SU-DHL-6 (cell line): ENCODE results near the gene PTGDR.

ENCODE experiments used
- H2AFZ ChIP-seq: fragments of 200-600 bp; sonication (generic); 2 replicates; pipeline ENCODE4 v1.6.1; 2014; ENCODE audit warnings: low read depth, mild to moderate bottlenecking, moderate library complexity, mixed read lengths, antibody characterized with exemption, low read length; ENCODE audit not compliant: severe bottlenecking
- H3F3A ChIP-seq: fragments of 200-600 bp; shearing (Covaris generic); 2 replicates; pipeline ENCODE4 v1.6.0; 2016; ENCODE audit warnings: antibody characterized with exemption, mild to moderate bottlenecking; ENCODE audit not compliant: insufficient read depth
- H3K27ac ChIP-seq: fragments of 200-600 bp; sonication (generic); 2 replicates; pipeline ENCODE4 v1.5.1; 2016; ENCODE audit warnings: low read depth, mild to moderate bottlenecking, low read length, moderate library complexity, mixed read lengths
- H3K27me3 ChIP-seq: fragments of 200-600 bp; sonication (generic), shearing (Covaris generic); 2 replicates; pipeline ENCODE4 v1.6.0; 2014; ENCODE audit warnings: mild to moderate bottlenecking, low read length
- H3K36me3 ChIP-seq: fragments of 200-600 bp; sonication (generic); 2 replicates; pipeline ENCODE4 v1.6.1; 2014; ENCODE audit warnings: mild to moderate bottlenecking, low read length, mixed read lengths
- H3K4me2 ChIP-seq: fragments of 300-600, 200-600 bp; shearing (Covaris generic), sonication (generic); 2 replicates; pipeline ENCODE4 v1.6.0; 2014; ENCODE audit warnings: low read length, low read depth, mild to moderate bottlenecking; ENCODE audit not compliant: poor library complexity, severe bottlenecking
- H3K4me3 ChIP-seq: fragments of 200-600 bp; sonication (generic); 2 replicates; pipeline ENCODE4 v1.5.1; 2014; ENCODE audit warnings: antibody characterized with exemption, low read length, mild to moderate bottlenecking, mixed read lengths; ENCODE audit not compliant: insufficient read depth, poor library complexity, severe bottlenecking
- H3K79me2 ChIP-seq: fragments of 200-600 bp; sonication (generic); 2 replicates; pipeline ENCODE4 v1.6.1; 2014; ENCODE audit warnings: mild to moderate bottlenecking, low read length, moderate library complexity; ENCODE audit not compliant: insufficient read depth
- H3K9ac ChIP-seq: fragments of 200-600 bp; sonication (generic); 2 replicates; pipeline ENCODE4 v1.7.0; 2014; ENCODE audit warnings: mild to moderate bottlenecking, low read length
- H3K9me2 ChIP-seq: fragments of 200-600 bp; sonication (generic); replicated peaks from 2 replicates; pipeline ENCODE4 v1.6.1; 2014; ENCODE audit warnings: low read length; ENCODE audit not compliant: insufficient read depth
- H3K9me3 ChIP-seq: fragments of 200-600 bp; sonication (generic); 2 replicates; pipeline ENCODE4 v1.6.1; 2014; ENCODE audit warnings: low read length, mixed read lengths; ENCODE audit not compliant: insufficient read depth
- H4K20me1 ChIP-seq: fragments of 200-600 bp; sonication (generic); 2 replicates; pipeline ENCODE4 v1.6.1; 2014; ENCODE audit warnings: low read depth, mild to moderate bottlenecking, antibody characterized with exemption, low read length, moderate library complexity, mixed read lengths
- CTCF ChIP-seq: fragments of 200-600 bp; sonication (generic); IDR thresholded peaks from one replicate; pipeline ENCODE4 v1.5.1; 2017; ENCODE audit warnings: antibody characterized with exemption, mild to moderate bottlenecking, low read length, moderate library complexity; ENCODE audit not compliant: insufficient read depth, poor library complexity, severe bottlenecking
- EZH2phosphoT487 ChIP-seq: fragments of 200-600 bp; sonication (generic), shearing (Covaris generic); conservative IDR thresholded peaks from 2 replicates; pipeline ENCODE4 v1.6.1; 2018; ENCODE audit warnings: mild to moderate bottlenecking, antibody characterized with exemption, low read length, moderate library complexity, mixed read lengths

PTGDR gene

GRCh38 chr14:52286661-52287649 lies 19.5 kb downstream of the PTGDR start:
- Histone ChIP-seq H3K4me3 (no peak overlapping the region), H3F3A (no peaks in the 10 kb centered on the region), H3K79me2 (no peaks in the 10 kb centered on the region), H3K27ac (no peak overlapping the region), H3K9me3 (no peaks in the 10 kb centered on the region), H4K20me1 (no peaks in the 10 kb centered on the region), H3K4me2 (no peak overlapping the region), H3K27me3 (no peaks in the 10 kb centered on the region), H3K9ac (no peak overlapping the region), H3K36me3 (no peaks in the 10 kb centered on the region), H2AFZ (no peak overlapping the region), H3K9me2 (no peaks in the 10 kb centered on the region)
- TF ChIP-seq EZH2phosphoT487 (no peak), CTCF (no peak)

GRCh38 chr14:52296378-52296777 lies 28.9 kb downstream of the PTGDR start:
- Histone ChIP-seq H3K4me3 (no peak overlapping the region), H3K79me2 (no peaks in the 10 kb centered on the region), H3F3A (no peaks in the 10 kb centered on the region), H3K9me2 (no peaks in the 10 kb centered on the region), H3K27ac (no peak overlapping the region), H4K20me1 (no peaks in the 10 kb centered on the region), H2AFZ (no peak overlapping the region), H3K4me2 (no peak overlapping the region), H3K9me3 (no peaks in the 10 kb centered on the region), H3K9ac (no peak overlapping the region), H3K27me3 (no peaks in the 10 kb centered on the region), H3K36me3 (no peaks in the 10 kb centered on the region)
- TF ChIP-seq EZH2phosphoT487 (no peak), CTCF (no peak)

GRCh38 chr14:52298795-52299194 lies 31.3 kb downstream of the PTGDR start:
- TF ChIP-seq CTCF (no peak), EZH2phosphoT487 (no peak)
- no peak overlapping the region for H2AFZ ChIP-seq
- H3K79me2 ChIP-seq = no peaks in the 10 kb centered on the region
- no peak overlapping the region for H3K4me3 ChIP-seq
- no peaks in the 10 kb centered on the region for H3K36me3 ChIP-seq
- no peaks in the 10 kb centered on the region for H3F3A ChIP-seq
- H3K9me3 ChIP-seq = no peaks in the 10 kb centered on the region
- H3K27ac ChIP-seq = no peak overlapping the region
- no peak overlapping the region for H3K4me2 ChIP-seq
- no peaks in the 10 kb centered on the region for H4K20me1 ChIP-seq
- H3K27me3 ChIP-seq = no peaks in the 10 kb centered on the region
- no peaks in the 10 kb centered on the region for H3K9me2 ChIP-seq
- H3K9ac ChIP-seq = no peak overlapping the region
